ENCODE data around the gene CA7. TPM values are rescaled to one million over a fixed set of nuclear protein-coding genes. Genes with fewer than 3 reads are reported as not detected.
A peak's percentile ranks its signal among the peaks of the same experiment; 100 is the strongest.

The CA7 gene
- total RNA-seq, 3 donors from 2014 or later, result 59.3 to 253 (median 131) TPM

GRCh38 chr16:66902648-66903543 lies 58.7 kb downstream of the CA7 start:
- Histone ChIP-seq H3K4me3 (no peak overlapping the region), H3K9me3 (no peaks in the 10 kb centered on the region), H3K36me3 (ENCODE audit: low read depth) (no peaks in the 10 kb centered on the region), H3K4me1 (ENCODE audit: low read depth) (peaks cover 32% of the 10 kb centered on the region)
- peak in 1 of 3 donors; percentile 22 for DNase-seq
- no peak for ATAC-seq
- no peak for TF ChIP-seq CTCF (IDR thresholded peaks at IDR 0.05)
- intact Hi-C loops (cut with DNase I, micrococcal nuclease), result no loop called here

Other genes with a start within 250 kb of the CA7 start
- 10 to 100 TPM in 1 of 3 donors, 1 to 10 TPM in 2; 3.1 to 15.9 (median 9.3) TPM for gene CMTM3, start 239.7 kb upstream of the CA7 start, total RNA-seq
- gene CMTM4, start 147.7 kb upstream of the CA7 start, total RNA-seq, result 100 to 1,000 TPM in 2 of 3 donors, 10 to 100 TPM in 1; 91.6 to 208 (median 155) TPM
- gene DYNC1LI2, start 92.8 kb upstream of the CA7 start, total RNA-seq, result 100 to 1,000 TPM; 153 to 249 (median 217) TPM
- gene TERB1, start 42.8 kb upstream of the CA7 start, total RNA-seq, result under 1 TPM in 2 of 3 donors, not detected in 1; 0.28 to 0.32 TPM
- 10 to 100 TPM; 48.4 to 52.9 (median 50.8) TPM for gene NAE1, start 13.4 kb upstream of the CA7 start, total RNA-seq
- 10 to 100 TPM; 15.5 to 23.5 (median 23.2) TPM for gene PDP2, start 36.1 kb downstream of the CA7 start, total RNA-seq
- gene CDH16, start 74.5 kb downstream of the CA7 start, total RNA-seq, result under 1 TPM; 0.13 to 0.78 (median 0.72) TPM
- gene RRAD, start 81.1 kb downstream of the CA7 start, total RNA-seq, result 10 to 100 TPM in 1 of 3 donors, 1 to 10 TPM in 2; 1.3 to 11.6 (median 1.3) TPM
- gene CIAO2B, start 90.0 kb downstream of the CA7 start, total RNA-seq, result 10 to 100 TPM; 72.5 to 78.1 (median 76.5) TPM
- gene CES2, start 91.1 kb downstream of the CA7 start, total RNA-seq, result 100 to 1,000 TPM; 180 to 566 (median 456) TPM
- 100 to 1,000 TPM in 2 of 3 donors, 10 to 100 TPM in 1; 86.5 to 264 (median 199) TPM for gene CES3, start 116.9 kb downstream of the CA7 start, total RNA-seq
- gene CES4A, start 144.2 kb downstream of the CA7 start, total RNA-seq, result 10 to 100 TPM in 1 of 3 donors, 1 to 10 TPM in 2; 6.3 to 10.1 (median 8.3) TPM
- 10 to 100 TPM; 26.3 to 35.5 (median 26.8) TPM for gene CBFB, start 184.7 kb downstream of the CA7 start, total RNA-seq

All from mucosa of descending colon (tissue), 3 donors.